HG02763 (cell line): ENCODE data around the gene RUFY3.
A peak's percentile ranks its signal among the peaks of the same experiment; 100 is the strongest.
"Not testable (repeated sequence)": the region's sequence is repeated elsewhere in the genome, so short reads cannot be mapped to it uniquely, and the experiment has no call there.

Source experiments
- ATAC-seq: cut with Tn5 transposase; IDR thresholded peaks from one replicate; pipeline ENCODE4 v1.9.1; 2021; ENCODE audit warnings: mild to moderate bottlenecking, moderate library complexity; ENCODE audit not compliant: unreplicated experiment

The RUFY3 gene, protein sequence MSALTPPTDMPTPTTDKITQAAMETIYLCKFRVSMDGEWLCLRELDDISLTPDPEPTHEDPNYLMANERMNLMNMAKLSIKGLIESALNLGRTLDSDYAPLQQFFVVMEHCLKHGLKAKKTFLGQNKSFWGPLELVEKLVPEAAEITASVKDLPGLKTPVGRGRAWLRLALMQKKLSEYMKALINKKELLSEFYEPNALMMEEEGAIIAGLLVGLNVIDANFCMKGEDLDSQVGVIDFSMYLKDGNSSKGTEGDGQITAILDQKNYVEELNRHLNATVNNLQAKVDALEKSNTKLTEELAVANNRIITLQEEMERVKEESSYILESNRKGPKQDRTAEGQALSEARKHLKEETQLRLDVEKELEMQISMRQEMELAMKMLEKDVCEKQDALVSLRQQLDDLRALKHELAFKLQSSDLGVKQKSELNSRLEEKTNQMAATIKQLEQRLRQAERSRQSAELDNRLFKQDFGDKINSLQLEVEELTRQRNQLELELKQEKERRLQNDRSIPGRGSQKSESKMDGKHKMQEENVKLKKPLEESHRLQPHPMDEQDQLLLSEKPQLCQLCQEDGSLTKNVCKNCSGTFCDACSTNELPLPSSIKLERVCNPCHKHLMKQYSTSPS

DNA sequence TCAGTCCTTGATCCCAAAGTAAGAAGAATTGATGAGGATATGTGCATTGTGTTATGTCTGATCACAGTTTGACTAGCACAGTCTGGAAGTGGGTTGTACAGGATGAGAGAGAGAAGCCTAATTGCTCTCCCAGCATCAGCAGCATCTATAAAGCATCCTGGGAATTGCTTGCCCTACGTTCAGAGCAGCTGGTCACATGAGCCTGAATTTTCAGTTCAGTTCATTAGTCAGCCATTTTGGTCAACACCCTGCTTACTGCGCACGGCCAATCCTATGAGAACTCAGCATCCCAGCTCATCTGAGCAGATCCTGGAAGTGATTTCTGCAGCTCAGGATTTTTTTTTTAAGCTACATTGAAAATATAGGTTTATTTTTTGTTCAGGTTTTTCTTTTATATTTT lies at the start of gene RUFY3:
Gene RUFY3 (plus strand): TSS at position 218 of the 400 bp plus-strand sequence. CDS start 610 bp downstream, outside the sequence.
- no peak for ATAC-seq

DNA sequence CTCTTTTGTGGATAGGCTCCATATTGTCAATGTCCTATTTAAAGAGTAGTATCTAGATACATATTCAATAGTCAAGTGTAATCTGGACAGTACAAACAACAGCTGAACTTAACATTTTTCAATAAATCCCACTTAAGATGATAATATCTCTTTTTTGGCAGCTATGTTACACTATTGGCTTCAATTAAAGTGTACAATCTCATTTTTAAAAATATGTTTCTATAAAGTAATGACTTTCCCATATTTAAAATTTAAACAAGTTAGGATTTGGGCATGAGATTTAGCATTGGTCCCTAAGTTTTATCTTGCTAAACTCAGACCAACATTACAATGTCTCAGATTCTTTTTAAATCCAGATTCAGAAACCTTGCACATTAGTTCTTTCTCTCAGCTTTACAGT lies 47.6 kb upstream of the RUFY3 start:
- ATAC-seq, result no peak

DNA sequence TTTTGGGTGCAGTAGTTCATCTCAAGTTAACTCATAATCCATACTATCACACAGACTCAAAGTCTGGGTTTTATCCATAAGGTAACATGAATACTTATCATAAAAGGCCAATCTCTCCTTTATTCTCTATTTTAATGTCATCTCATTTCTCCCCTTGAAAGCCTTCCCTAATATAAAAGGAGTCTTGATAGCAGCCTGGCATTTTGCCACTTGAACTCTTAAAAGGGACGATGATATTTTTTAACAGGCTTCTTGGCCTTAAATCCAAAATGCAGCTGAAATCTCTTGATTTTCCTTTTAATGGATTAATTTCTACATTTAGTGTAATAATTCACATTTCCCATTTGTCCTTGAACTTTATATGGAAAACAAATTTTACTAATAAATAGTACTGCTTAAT lies 47.0 kb upstream of the RUFY3 start:
- no peak for ATAC-seq

DNA sequence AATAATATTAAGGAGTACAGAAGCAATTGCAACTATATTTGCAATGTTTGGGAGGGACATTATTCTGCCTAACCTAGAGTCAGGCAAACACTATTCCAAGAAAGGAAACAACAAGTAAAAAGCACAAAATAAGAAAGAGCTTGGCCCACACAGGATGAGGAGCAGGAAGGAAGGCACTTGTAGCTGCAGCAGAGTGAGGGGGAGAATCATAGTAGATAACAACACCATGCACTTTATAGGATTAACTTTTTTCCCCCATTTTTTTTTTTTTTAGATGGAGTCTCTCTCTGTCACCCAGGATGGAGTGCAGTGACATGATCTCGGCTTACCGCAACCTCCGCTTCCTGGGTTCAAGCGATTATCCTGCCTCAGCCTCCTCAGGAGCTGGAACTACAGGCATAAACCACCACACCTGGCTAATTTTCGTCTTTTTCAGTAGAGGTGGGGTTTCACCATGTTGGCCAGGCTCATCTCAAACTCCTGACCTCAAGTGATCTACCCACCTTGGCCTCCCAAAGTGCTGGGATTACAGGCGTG lies 45.1 kb upstream of the RUFY3 start:
- ATAC-seq, result no peak

DNA sequence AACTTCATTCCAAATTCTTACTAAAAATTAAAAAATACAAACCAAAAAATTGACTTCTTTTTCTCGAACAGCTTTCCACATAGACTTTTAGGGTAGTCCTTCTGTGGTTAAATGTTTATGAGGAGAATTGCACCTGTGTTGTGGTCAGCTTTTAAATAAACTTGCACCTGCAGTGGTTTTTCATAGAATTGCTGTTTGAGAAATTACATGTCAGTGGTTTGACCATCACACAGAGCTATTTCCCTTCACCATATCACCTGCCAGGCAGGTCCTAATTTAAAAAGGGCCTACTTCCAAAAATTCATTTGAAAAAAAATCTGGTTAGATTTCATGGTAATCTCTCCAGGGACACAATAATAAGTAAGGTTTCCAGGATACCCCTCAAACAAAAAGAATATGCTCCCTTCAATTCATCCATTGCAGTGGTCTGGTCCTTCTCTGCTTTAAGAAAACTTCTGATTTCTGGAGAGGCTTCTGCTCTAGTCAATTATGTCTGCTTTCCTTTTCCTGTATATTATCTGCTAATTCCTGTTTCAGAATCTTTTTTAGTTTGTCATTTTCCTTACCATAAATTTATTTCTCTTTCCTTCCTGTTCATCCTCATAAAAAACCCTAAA lies 43.3 kb upstream of the RUFY3 start:
- ATAC-seq, result peak; percentile 75

DNA sequence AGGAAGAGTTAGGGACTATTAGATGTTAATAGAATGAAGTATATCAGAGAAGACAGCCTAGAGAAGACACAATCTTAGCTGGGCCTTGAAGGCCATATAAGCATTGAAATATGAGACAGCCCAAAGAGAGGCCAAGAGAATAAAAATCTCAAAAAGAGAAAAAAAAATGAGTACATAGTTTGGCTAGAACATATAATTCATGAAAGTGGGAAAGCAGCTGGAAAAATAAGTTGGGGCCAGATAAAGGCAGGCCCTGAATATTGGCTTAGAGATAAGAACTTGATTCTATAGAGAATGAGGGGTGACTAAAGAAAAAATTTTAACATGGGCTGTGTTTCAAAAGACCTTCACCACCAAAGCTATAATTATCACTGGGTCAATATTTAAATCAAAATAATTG lies 40.8 kb upstream of the RUFY3 start:
- no peak for ATAC-seq

DNA sequence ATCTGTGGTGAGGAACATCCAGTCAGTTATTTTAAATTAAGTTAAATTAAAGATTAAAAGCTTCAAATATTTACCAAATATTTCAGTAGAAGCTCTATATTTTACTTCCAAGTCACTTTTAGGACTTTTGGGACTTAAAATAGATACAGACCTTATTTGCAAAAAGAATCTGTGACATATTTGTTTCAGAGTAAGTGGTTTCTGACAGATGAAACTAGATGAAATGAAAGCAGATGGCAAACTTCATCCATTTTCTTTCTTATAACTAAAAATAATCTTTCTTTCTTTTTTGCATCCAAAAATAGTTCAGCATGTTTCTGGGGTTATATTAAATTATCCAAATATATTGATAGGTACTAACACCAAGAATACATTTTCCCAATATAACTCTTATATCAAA lies 40.1 kb upstream of the RUFY3 start:
- ATAC-seq, result no peak

DNA sequence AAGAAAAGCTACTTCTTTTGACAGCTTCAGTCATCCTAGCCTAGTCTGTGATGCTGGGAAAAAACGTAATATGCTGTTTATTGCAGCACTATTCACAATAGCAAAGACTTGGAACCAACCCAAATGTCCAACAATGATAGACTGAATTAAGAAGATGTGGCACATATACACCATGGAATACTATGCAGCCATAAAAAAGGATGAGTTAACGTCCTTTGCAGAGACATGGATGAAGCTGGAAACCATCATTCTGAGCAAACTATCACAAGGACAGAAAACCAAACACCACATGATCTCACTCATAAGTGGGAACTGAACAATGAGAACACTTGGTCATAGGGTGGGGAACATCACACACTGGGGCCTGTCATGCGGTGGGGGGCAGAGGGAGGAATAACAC lies 39.6 kb upstream of the RUFY3 start:
- not testable (repeated sequence) for ATAC-seq

DNA sequence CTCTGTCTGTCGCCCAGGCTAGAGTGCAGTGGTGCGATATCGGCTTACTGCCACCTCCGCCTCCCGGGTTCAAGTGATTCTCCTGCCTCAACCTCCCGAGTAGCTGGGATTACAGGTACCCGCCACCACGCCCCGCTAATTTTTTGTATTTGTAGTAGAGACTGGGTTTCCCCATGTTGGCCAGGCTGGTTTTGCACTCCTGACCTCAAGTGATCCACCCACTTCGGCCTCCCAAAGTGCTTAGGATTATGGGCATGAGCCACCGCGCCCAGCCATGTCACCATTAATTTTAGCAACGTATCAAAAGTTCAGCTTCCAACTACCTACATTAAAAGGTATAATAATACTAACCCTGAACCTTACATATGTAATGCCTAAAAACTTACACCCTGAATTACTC lies 34.4 kb upstream of the RUFY3 start:
- ATAC-seq, result no peak

DNA sequence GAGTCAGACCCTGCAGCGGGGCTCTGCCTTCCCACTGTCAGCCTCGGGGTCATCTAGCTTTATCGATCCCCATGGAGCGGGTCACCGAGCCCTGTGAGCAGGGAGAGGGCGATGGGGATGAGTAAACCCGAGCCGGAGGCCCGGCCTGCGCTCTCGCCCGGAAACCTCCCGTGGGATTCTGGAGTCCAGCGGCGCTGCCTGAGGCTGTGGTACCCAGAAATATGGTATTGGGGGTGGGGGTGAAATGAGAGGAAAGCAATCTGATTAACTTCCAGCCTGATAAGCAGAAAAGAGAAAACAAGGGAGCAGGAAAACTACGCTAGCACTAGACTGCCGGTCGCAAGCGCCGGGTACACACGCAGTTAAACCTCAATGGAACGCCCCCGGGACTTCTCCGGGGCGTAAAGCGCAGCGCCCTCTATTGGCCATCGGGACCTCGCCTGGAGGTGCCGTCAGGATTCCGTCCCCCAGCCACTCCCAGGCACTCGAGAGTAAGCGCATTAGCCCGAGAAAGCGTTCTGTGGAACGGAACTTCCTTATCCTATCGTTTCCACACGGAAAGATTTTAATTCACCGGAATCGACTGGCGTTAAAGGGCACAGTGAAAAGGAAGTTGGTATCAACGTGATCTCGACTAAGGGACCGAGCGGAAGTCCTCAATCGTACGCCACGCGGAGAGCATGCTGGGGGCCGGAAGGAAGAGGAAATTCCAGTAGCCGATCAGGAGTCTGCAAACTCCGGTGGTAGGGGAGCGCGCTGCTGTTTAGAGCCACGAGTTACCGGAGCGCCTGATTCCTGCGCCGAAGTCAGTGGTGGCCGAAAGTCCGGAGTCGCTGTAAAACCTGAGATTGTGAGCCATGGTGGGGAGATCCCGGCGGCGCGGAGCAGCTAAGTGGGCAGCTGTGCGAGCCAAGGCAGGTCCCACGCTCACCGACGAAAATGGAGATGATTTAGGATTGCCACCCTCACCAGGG lies 33.7 kb upstream of the RUFY3 start, which contains the start of gene UTP3:
Gene UTP3 (plus strand): TSS at position 712 of the 974 bp plus-strand sequence. CDS start 146 bp downstream, at position 858.
- peak; percentile 94 for ATAC-seq

DNA sequence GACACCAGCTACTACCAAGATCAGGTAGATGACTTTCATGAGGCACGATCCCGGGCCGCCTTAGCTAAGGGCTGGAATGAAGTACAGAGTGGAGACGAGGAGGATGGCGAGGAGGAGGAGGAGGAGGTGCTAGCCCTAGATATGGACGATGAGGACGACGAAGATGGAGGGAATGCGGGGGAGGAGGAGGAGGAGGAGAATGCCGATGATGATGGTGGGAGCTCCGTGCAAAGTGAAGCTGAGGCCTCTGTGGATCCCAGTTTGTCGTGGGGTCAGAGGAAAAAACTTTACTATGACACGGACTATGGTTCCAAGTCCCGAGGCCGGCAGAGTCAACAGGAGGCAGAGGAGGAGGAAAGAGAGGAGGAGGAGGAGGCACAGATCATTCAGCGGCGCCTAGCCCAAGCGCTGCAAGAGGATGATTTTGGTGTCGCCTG lies 33.0 kb upstream of the RUFY3 start:
- ATAC-seq, result no peak

DNA sequence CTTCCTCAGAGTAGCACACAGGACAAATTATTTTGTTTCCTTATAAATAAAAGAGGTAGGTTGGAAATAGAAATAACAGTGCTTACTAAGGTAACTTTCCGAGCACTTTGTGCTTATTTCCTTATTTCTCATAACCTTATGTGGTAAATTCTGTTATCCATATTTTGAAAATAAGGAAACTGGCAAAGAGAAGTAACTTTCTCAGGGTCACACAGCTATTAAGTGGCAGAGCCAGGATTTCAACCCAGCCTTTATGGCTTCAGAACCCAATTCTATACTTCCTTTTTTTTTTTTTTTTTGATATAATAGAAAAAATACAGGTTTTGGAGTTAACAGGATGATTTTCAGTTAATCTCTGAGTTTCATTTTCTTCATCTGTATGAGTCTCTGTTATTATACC lies 30.1 kb upstream of the RUFY3 start:
- no peak for ATAC-seq

DNA sequence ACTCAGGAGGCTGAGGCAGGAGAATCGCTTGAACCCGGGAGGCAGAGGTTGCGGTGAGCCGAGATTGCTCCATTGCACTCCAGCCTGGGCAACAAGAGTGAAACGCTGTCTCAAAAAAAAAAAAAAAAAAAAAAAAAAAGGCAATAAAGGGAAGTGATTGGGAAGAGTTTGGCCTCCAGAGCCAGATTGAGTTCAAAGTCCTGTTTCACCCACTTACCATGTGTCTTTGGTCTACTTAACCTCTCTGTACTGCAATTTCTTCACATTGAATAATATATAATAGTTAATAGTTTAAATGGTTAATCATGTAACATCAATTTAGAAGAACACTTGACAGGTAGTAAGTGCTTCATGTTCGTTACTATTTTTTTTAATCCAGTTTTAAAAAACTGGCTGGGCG lies 27.1 kb upstream of the RUFY3 start:
- ATAC-seq, result not testable (repeated sequence)

DNA sequence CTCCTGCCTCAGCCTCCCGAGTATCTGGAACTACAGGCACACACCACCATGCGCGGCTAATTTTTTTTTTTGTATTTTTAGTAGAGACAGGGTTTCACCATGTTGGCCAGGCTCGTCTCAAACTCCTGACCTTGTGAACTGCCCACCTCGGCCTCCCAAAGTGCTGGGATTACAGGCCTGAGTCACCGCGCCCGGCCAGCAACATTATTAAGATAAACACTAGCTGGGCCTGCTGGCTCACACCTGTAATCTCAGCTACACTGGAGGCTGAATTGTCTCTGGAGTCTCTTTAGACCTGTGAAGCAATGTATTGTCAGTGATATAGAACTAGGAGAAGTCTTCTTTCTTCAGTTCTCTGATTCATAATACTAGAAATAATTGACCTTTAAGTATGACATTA lies 23.3 kb upstream of the RUFY3 start:
- not testable (repeated sequence) for ATAC-seq

DNA sequence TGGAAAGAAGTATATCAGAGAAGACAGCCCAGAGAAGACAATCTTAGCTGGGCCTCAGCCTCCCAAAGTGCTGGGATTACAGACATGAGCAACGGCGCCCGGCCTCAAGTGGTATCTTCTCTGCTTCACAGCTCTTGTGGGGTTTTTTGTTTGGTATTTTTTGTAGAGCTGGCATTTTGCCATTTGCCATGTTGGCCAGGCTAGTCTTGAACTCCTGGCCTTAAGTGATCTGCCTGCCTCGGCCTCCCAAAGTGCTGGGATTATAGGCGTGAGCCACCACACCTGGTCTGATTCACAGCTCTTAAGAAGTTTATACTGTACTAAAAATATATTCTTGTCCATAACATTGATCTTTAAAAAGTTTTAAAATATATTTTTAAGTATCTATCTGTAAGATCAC lies 21.1 kb upstream of the RUFY3 start:
- ATAC-seq, result no peak

DNA sequence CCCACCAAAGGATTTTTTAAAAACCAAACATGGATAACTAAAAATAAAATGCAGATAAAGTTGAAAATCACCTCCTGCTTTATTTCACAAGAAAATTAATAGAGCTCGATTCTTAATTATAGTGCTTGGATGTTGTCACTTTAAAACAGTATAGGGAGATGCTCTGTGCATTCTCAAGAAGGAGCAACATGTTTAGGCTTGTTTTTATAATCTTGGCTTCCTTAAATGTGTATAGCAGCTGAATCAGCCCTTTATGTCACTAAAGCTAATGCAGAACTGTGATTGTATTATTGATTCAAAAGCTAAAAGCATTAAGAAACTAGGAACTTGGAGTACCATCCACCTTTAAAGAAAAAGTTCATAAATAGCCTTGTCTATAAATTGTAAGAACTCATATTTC lies 20.5 kb upstream of the RUFY3 start:
- ATAC-seq, result no peak

DNA sequence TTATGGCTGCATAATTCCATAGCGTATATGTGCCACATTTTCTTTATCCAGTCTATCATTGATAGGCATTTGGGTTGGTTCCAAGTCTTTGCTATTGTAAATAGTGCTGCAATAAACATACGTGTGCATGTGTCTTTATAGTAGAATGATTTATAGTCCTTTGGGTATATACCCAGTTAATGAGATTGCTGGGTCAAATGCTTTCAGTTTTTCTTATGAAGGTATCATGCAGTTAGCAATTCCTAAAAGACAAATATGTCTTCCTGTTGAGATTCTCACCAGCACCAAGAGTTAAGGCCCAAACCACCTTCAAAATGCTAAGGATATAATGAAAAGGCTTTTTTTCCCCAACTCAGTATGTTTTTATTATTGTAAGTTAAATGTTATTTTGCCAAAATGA lies 19.2 kb upstream of the RUFY3 start:
- not testable (repeated sequence) for ATAC-seq

DNA sequence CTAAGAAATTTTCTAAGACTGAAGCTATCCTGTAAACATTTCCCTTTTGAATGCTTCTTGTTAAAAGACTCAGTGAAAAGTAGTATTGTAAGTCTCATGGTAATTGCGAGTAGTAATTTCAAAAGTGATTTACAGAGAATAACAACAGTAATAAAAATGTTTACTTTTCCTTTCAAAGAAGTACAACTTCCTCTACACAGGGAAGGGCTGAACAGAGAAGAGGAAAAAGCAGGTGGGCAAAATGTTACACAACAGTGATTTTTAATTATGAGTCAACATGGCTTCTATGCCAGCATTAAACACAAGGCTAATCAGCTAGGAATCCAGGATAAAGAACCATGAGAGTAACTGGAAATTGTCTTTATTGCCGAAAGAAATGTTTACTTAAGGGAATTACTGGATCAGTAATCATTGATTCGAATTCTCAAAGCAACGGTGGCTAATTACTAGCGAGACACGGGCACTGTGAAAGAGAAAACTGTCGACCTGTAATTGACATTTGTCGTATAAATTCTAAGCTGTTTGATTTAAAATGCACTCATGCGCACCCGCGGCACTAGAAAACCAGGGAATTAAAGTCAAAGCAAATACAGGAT lies 18.0 kb upstream of the RUFY3 start:
- no peak for ATAC-seq

DNA sequence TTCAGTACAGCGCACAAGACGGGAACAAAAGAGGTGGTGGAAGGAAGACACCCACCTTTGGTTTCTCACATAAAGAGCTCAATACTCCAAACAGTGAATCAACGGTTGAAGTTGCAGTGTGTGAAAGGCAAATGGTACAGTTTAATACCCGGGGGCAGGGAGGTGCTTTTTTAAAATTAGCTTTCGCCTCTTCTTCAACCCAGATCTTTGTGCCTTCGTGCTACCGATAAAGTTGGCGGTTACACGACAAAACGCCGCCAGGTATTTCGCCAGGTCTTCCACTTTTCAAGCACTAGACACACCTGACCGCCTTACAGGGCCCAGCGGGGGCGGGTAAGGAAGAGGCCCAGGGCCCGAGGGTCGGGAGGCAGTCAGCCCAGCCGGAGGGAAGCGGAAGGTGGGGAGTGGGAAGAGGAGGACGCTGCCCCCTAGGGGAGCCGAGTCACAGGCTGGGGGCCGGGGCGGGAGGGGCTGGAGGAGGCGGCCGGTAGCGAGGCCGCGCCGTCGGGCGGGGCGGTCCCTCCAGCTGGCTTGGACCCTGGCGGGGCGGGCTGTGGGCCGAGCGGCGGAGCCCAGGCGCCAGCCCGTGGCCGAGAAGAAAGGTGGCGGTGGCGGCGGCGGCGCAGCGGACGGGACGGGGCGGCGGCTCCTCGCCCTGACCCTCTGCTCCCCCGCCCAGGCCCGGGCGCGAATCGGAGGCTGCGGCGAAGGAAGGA lies 17.4 kb upstream of the RUFY3 start:
- ATAC-seq, result peak; percentile 62

DNA sequence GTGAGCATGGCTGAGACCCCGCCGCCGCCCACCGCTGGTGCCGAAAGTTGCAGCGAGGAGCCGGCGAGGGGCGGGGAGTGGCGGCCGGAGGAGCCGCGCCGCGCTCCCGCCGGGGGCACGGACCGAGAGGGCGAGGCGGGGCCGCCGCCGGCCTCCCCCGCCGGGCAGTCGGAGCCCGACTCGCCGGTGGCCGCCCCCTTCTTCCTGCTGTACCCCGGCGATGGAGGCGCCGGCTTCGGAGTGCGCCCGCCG lies 16.9 kb upstream of the RUFY3 start:
- peak; percentile 35 for ATAC-seq
